Measurements from ENCODE around the gene CYP24A1. TPM values are rescaled to one million over a fixed set of nuclear protein-coding genes. Genes with fewer than 3 reads are reported as not detected.
A peak's percentile ranks its signal among the peaks of the same experiment; 100 is the strongest.

CYP24A1 gene
- total and polyA plus RNA-seq, 2 of the 13 experiments (the other 11 are each of a cell fraction or from before 2014, with no cell fraction given) = 9.4 to 32.7 TPM

GRCh38 chr20:54107600-54108325 is 66.0 kb downstream of the CYP24A1 start (continued):
- TF ChIP-seq ZNF280D (CRISPR knock-in tag; IDR thresholded peaks at IDR 0.05) = no peak
- peak; percentile 84 for TF ChIP-seq ZSCAN9 (CRISPR knock-in tag; IDR thresholded peaks at IDR 0.05; ENCODE audit: borderline replicate concordance)
- no peak for TF ChIP-seq FOXM1 (CRISPR knock-in tag; IDR thresholded peaks at IDR 0.05)
- peak; percentile 87 to 96; a peak in 3 of 4 replicates for TF ChIP-seq NR2F1 (CRISPR knock-in tag; IDR thresholded peaks at IDR 0.05)
- TF ChIP-seq POLR2AphosphoS2 (IDR thresholded peaks at IDR 0.05; ENCODE audit: low read depth, low read length) = no peak
- 0 out of 2 replicates have a peak, but pooled peaks have one; percentile 29 for TF ChIP-seq POGK (CRISPR knock-in tag; conservative IDR thresholded peaks at IDR 0.05)
- TF ChIP-seq ZNF556 (CRISPR knock-in tag; IDR thresholded peaks at IDR 0.05; ENCODE audit: borderline replicate concordance) = peak; percentile 92; the same call in 1 of the 2 replicates
- TF ChIP-seq ZFP90 (CRISPR knock-in tag; IDR thresholded peaks at IDR 0.05; ENCODE audit: borderline replicate concordance) = peak; percentile 18; the same call in 1 of the 2 replicates
- no peak for TF ChIP-seq RARG (CRISPR knock-in tag; IDR thresholded peaks at IDR 0.05; ENCODE audit: low read depth)
- no peak for TF ChIP-seq ZNF670 (CRISPR knock-in tag; IDR thresholded peaks at IDR 0.05; ENCODE audit: borderline replicate concordance)
- TF ChIP-seq ZNF547 (CRISPR knock-in tag; IDR thresholded peaks at IDR 0.05) = peak; percentile 83
- 0 out of 2 replicates have a peak, but pooled peaks have one; percentile 65 for TF ChIP-seq ZNF589 (CRISPR knock-in tag; conservative IDR thresholded peaks at IDR 0.05)
- peak; percentile 74 for TF ChIP-seq ZNF407 (CRISPR knock-in tag; IDR thresholded peaks at IDR 0.05; ENCODE audit: not compliant biosample characterization)
